ENCODE data around the gene PFKL.
"Not testable (repeated sequence)": the region's sequence is repeated elsewhere in the genome, so short reads cannot be mapped to it uniquely, and the experiment has no call there.

GRCh38 chr21:44342981-44343380 is 43.1 kb downstream of the PFKL start:
- TF ChIP-seq, protein P1, sequence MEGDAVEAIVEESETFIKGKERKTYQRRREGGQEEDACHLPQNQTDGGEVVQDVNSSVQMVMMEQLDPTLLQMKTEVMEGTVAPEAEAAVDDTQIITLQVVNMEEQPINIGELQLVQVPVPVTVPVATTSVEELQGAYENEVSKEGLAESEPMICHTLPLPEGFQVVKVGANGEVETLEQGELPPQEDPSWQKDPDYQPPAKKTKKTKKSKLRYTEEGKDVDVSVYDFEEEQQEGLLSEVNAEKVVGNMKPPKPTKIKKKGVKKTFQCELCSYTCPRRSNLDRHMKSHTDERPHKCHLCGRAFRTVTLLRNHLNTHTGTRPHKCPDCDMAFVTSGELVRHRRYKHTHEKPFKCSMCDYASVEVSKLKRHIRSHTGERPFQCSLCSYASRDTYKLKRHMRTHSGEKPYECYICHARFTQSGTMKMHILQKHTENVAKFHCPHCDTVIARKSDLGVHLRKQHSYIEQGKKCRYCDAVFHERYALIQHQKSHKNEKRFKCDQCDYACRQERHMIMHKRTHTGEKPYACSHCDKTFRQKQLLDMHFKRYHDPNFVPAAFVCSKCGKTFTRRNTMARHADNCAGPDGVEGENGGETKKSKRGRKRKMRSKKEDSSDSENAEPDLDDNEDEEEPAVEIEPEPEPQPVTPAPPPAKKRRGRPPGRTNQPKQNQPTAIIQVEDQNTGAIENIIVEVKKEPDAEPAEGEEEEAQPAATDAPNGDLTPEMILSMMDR (IDR thresholded peaks at IDR 0.05): not testable (repeated sequence)
- TF ChIP-seq POLR2A (IDR thresholded peaks at IDR 0.05): not testable (repeated sequence)
